IPS-NIHi7 (cell line): ENCODE measurements around the gene CYB5D1.

ENCODE experiments used
- DNase-seq: peaks from one replicate; pipeline ENCODE4 v3.0.0; 2012; ENCODE audit warnings: mixed read lengths; ENCODE audit errors: extremely low spot score

CYB5D1 gene

GRCh38 chr17:7844292-7845154 is 13.3 kb upstream of the CYB5D1 start:
- peak; percentile 89 for DNase-seq

GRCh38 chr17:7845359-7846062 is 12.3 kb upstream of the CYB5D1 start:
- DNase-seq = no peak

GRCh38 chr17:7846063-7846735 is 11.6 kb upstream of the CYB5D1 start:
- no peak for DNase-seq

- no peak for DNase-seq
Observed at GRCh38 chr17:7846765-7847661, 10.8 kb upstream of the CYB5D1 start.

- DNase-seq = no peak
Observed at GRCh38 chr17:7848131-7848579, 9.6 kb upstream of the CYB5D1 start.

- no peak for DNase-seq
Observed at GRCh38 chr17:7848739-7849129, 9.1 kb upstream of the CYB5D1 start.

GRCh38 chr17:7849130-7849750 is 8.6 kb upstream of the CYB5D1 start:
- DNase-seq = no peak

GRCh38 chr17:7849751-7850504 is 7.9 kb upstream of the CYB5D1 start:
- no peak for DNase-seq

GRCh38 chr17:7850701-7851437 is 6.9 kb upstream of the CYB5D1 start:
- no peak for DNase-seq

- peak; percentile 84 for DNase-seq
Observed at GRCh38 chr17:7851438-7852261, 6.2 kb upstream of the CYB5D1 start.

GRCh38 chr17:7852262-7852670 is 5.5 kb upstream of the CYB5D1 start:
- no peak for DNase-seq

- DNase-seq = no peak
Observed at GRCh38 chr17:7852919-7853690, 4.7 kb upstream of the CYB5D1 start.

- DNase-seq = no peak
Observed at GRCh38 chr17:7853691-7854038, 4.1 kb upstream of the CYB5D1 start.

- no peak for DNase-seq
Observed at GRCh38 chr17:7854078-7854777, 3.6 kb upstream of the CYB5D1 start.

GRCh38 chr17:7854851-7855659 is 2.7 kb upstream of the CYB5D1 start, which contains the start of gene TMEM88:
Gene TMEM88 (plus strand): TSS chr17:7855066. CDS start chr17:7855075, 9 bp downstream.
- peak; percentile 58 for DNase-seq

- DNase-seq = no peak
Observed at GRCh38 chr17:7855660-7856010, 2.2 kb upstream of the CYB5D1 start.
